SK-N-MC (cell line): ENCODE results near the gene VASH2.

Source experiments
- DNase-seq: peaks from one replicate; pipeline ENCODE4 v3.0.0-alpha.2; 2011; ENCODE audit warnings: low read depth, low spot score
- H3K27ac ChIP-seq: fragments of 200-600 bp; sonication (generic); 2 replicates; pipeline ENCODE4 v1.5.1; 2016; ENCODE audit warnings: mixed run types
- H3K36me3 ChIP-seq: fragments of 200-600 bp; sonication (generic); 2 replicates; pipeline ENCODE4 v1.6.1; 2017; ENCODE audit warnings: antibody characterized with exemption, low read length, mixed read lengths; ENCODE audit not compliant: insufficient read depth
- H3K4me3 ChIP-seq: fragments of 200-600 bp; sonication (generic); 2 replicates; pipeline ENCODE4 v1.5.1; 2016
- H3K9ac ChIP-seq: fragments of 200-600 bp; sonication (generic); 2 replicates; pipeline ENCODE4 v1.8.0; 2017; ENCODE audit warnings: mixed run types, mixed read lengths; ENCODE audit not compliant: insufficient read length
- H3K9me3 ChIP-seq: fragments of 200-600 bp; sonication (generic); 2 replicates; pipeline ENCODE4 v1.6.1; 2017; ENCODE audit warnings: low read depth, mild to moderate bottlenecking, antibody characterized with exemption, low read length, moderate library complexity, mixed read lengths
- EZH2 ChIP-seq: fragments of 200-600 bp; sonication (generic); IDR thresholded peaks from one replicate; pipeline ENCODE4 v1.6.1; 2017; ENCODE audit warnings: antibody characterized with exemption
- FOXP2 ChIP-seq: optimal IDR thresholded peaks from 2 replicates; pipeline ENCODE3; 2011; ENCODE audit warnings: mild to moderate bottlenecking, moderate library complexity; ENCODE audit not compliant: insufficient read depth; ENCODE audit errors: extremely low read length, control extremely low read depth
- POLR2AphosphoS5 ChIP-seq: IDR thresholded peaks from 2 replicates; pipeline ENCODE4 v1.6.1; 2012; ENCODE audit warnings: mild to moderate bottlenecking, low read depth, low read length, borderline replicate concordance

The VASH2 gene

GRCh38 chr1:212914789-212915188 is 35.6 kb upstream of the VASH2 start:
- no peak overlapping the region for H3K4me3 ChIP-seq
- no peak overlapping the region for H3K27ac ChIP-seq

GRCh38 chr1:212915245-212916091 is 34.9 kb upstream of the VASH2 start:
- DNase-seq = no peak
- H3K9ac ChIP-seq = no peak overlapping the region
- no peak overlapping the region for H3K27ac ChIP-seq
- TF ChIP-seq POLR2AphosphoS5 = no peak
- no peak for TF ChIP-seq FOXP2
- no peak for TF ChIP-seq EZH2
- no peaks in the 10 kb centered on the region for H3K36me3 ChIP-seq
- no peak overlapping the region for H3K4me3 ChIP-seq
- no peaks in the 10 kb centered on the region for H3K9me3 ChIP-seq

More at GRCh38 chr1:212914789-212915188, 35.6 kb upstream of the VASH2 start:
- Histone ChIP-seq H3K9ac (no peak overlapping the region), H3K9me3 (no peaks in the 10 kb centered on the region), H3K36me3 (no peaks in the 10 kb centered on the region)
- DNase-seq = no peak
- TF ChIP-seq EZH2 (no peak), FOXP2 (no peak), POLR2AphosphoS5 (no peak)

- DNase-seq = no peak
- Histone ChIP-seq H3K36me3 (no peaks in the 10 kb centered on the region), H3K9ac (no peak overlapping the region), H3K4me3 (no peak overlapping the region), H3K27ac (no peak overlapping the region), H3K9me3 (no peaks in the 10 kb centered on the region)
- TF ChIP-seq FOXP2 = no peak
- peak; percentile 13; the same call in 1 of the 2 replicates for TF ChIP-seq POLR2AphosphoS5
Measured at GRCh38 chr1:212916481-212917133, 33.7 kb upstream of the VASH2 start.

GRCh38 chr1:212917134-212917485 is 33.2 kb upstream of the VASH2 start:
- H3K9ac ChIP-seq = no peak overlapping the region
- TF ChIP-seq POLR2AphosphoS5 (no peak), EZH2 (no peak), FOXP2 (no peak)
- H3K36me3 ChIP-seq = no peaks in the 10 kb centered on the region
- no peak for DNase-seq
- H3K4me3 ChIP-seq = no peak overlapping the region
- H3K9me3 ChIP-seq = no peaks in the 10 kb centered on the region
- H3K27ac ChIP-seq = no peak overlapping the region

- Histone ChIP-seq H3K9me3 (no peaks in the 10 kb centered on the region), H3K36me3 (no peaks in the 10 kb centered on the region), H3K4me3 (no peak overlapping the region), H3K27ac (no peak overlapping the region), H3K9ac (no peak overlapping the region)
- no peak for DNase-seq
- no peak for TF ChIP-seq EZH2
- no peak for TF ChIP-seq FOXP2
- no peak for TF ChIP-seq POLR2AphosphoS5
Measured at GRCh38 chr1:212917858-212918257, 32.5 kb upstream of the VASH2 start.

- no peak for DNase-seq
- H3K36me3 ChIP-seq = no peaks in the 10 kb centered on the region
- H3K27ac ChIP-seq = no peak overlapping the region
- no peaks in the 10 kb centered on the region for H3K9me3 ChIP-seq
- no peak overlapping the region for H3K9ac ChIP-seq
- H3K4me3 ChIP-seq = no peak overlapping the region
- TF ChIP-seq FOXP2 (no peak), EZH2 (no peak), POLR2AphosphoS5 (no peak)
Measured at GRCh38 chr1:212918824-212919223, 31.5 kb upstream of the VASH2 start.

- DNase-seq = no peak
- no peak overlapping the region for H3K9ac ChIP-seq
- TF ChIP-seq POLR2AphosphoS5 = no peak
- no peak for TF ChIP-seq EZH2
- no peak for TF ChIP-seq FOXP2
- H3K36me3 ChIP-seq = no peaks in the 10 kb centered on the region
- no peak overlapping the region for H3K27ac ChIP-seq
- H3K9me3 ChIP-seq = no peaks in the 10 kb centered on the region
- no peak overlapping the region for H3K4me3 ChIP-seq
Measured at GRCh38 chr1:212920246-212920645, 30.1 kb upstream of the VASH2 start.

GRCh38 chr1:212920896-212921295 is 29.4 kb upstream of the VASH2 start:
- H3K9ac ChIP-seq = no peak overlapping the region
- TF ChIP-seq FOXP2 = no peak
- no peak for TF ChIP-seq POLR2AphosphoS5
- TF ChIP-seq EZH2 = no peak
- no peaks in the 10 kb centered on the region for H3K9me3 ChIP-seq
- H3K27ac ChIP-seq = no peak overlapping the region
- H3K36me3 ChIP-seq = no peaks in the 10 kb centered on the region
- no peak overlapping the region for H3K4me3 ChIP-seq
- no peak for DNase-seq
